Measurements from ENCODE around the gene IER2. TPM values are rescaled to one million over a fixed set of nuclear protein-coding genes. Genes with fewer than 3 reads are reported as not detected.
A peak's percentile ranks its signal among the peaks of the same experiment; 100 is the strongest.

The IER2 gene
- total and polyA plus RNA-seq, 2 experiments from 2014 or later, result 101 to 325 TPM

DNA sequence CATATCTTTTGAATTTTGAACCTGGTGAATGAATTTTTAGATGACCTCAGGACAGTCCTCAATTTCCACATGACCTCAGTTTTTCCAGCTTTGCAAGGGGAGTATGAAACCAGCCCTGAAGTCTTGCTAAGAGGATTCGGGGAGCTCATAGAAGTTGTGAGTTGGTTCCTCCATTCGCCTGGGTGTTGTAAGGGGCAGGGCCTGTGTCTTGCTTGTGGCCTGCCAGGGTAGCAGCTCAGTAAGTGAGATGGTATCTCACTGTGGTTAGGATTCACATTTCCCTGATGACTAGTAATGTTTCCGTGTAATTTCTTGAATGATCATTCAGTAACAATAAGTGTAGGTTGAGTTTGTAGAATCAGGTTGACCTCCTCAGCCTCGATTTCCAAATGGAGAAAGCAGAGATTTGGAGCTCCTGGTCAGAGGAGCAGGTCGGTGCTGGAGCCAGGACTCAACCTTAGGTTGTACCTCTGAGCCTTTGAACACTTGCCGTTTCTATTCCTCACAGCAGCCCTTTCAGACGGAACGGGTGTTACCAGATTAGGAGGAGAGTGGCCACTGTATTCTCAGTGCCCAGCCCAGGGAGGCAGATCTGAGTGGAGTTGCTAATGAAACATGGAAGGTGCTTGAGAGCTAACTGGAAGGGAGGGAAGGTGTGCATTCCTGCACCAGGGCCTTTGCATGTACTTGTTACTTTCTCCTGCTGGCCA is 17.6 kb upstream of the IER2 start:
- WGBS (ENCODE audit: low lambda C conversion rate, missing lambda C conversion rate), result 91% methylated on average over 8 of the region's 8 CpGs

DNA sequence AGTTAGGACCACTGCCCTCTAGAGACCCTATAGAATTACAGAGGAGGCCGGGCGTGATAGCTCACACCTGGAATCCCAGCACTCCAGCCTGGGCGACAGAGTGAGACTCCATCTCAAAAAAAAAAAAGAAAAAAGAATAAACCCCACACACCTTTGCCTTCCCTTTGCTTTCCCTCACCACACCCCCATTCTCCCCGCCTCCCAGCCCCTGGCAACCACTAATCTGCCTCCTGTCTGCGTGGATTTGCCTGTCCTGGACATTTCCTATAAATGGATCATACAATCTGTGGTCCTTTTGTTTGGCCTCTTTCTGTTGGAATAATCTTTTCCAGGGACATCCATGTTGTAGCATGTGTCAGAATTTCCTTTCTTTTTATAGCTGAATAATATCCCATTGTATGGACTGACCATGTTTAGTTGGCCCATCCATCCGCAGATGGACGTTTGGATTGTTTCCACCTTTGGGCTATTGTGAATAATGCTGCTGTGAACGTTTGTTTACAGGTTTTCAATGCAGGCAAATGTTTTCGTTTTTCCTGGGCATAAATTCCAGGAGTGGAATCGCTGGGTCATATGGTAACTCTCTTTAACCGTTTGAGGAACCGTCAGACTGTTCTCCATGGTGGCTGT is 16.9 kb upstream of the IER2 start:
- WGBS (ENCODE audit: low lambda C conversion rate, missing lambda C conversion rate), result 76% methylated on average over 9 of the region's 12 CpGs
- peak; percentile 2 for DNase-seq (ENCODE audit: low spot score)
- Histone ChIP-seq H2AFZ (no peak overlapping the region), H3K79me2 (peaks cover 62% of the 10 kb centered on the region), H3K4me1 (ENCODE audit: insufficient read depth) (no peaks in the 10 kb centered on the region), H3K9me2 (replicated peaks; ENCODE audit: insufficient read depth) (no peaks in the 10 kb centered on the region), H4K20me1 (ENCODE audit: insufficient read depth, poor library complexity, severe bottlenecking) (peaks cover 22% of the 10 kb centered on the region), H3K36me3 (replicated peaks; ENCODE audit: insufficient read depth, low read depth) (no peaks in the 10 kb centered on the region), H3K4me3 (no peak overlapping the region), H3K27me3 (no peaks in the 10 kb centered on the region), H3K4me2 (no peak overlapping the region), H3K9me3 (ENCODE audit: low read depth) (no peaks in the 10 kb centered on the region), H3K27ac (no peak overlapping the region)
- TF ChIP-seq EZH2 (IDR thresholded peaks at IDR 0.05; ENCODE audit: borderline replicate concordance) (no peak), EZH2phosphoT487 (IDR thresholded peaks at IDR 0.05; ENCODE audit: low read depth, severe bottlenecking, unreplicated experiment) (no peak)
- TF ChIP-seq, protein P1, sequence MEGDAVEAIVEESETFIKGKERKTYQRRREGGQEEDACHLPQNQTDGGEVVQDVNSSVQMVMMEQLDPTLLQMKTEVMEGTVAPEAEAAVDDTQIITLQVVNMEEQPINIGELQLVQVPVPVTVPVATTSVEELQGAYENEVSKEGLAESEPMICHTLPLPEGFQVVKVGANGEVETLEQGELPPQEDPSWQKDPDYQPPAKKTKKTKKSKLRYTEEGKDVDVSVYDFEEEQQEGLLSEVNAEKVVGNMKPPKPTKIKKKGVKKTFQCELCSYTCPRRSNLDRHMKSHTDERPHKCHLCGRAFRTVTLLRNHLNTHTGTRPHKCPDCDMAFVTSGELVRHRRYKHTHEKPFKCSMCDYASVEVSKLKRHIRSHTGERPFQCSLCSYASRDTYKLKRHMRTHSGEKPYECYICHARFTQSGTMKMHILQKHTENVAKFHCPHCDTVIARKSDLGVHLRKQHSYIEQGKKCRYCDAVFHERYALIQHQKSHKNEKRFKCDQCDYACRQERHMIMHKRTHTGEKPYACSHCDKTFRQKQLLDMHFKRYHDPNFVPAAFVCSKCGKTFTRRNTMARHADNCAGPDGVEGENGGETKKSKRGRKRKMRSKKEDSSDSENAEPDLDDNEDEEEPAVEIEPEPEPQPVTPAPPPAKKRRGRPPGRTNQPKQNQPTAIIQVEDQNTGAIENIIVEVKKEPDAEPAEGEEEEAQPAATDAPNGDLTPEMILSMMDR (IDR thresholded peaks at IDR 0.05; ENCODE audit: poor library complexity), result no peak

More for the DNA sequence above, 17.6 kb upstream of the IER2 start:
- no peak for TF ChIP-seq EZH2phosphoT487 (IDR thresholded peaks at IDR 0.05; ENCODE audit: low read depth, severe bottlenecking, unreplicated experiment)
- TF ChIP-seq, protein P1 (IDR thresholded peaks at IDR 0.05; ENCODE audit: poor library complexity), result no peak
- peaks cover 69% of the 10 kb centered on the region for H3K79me2 ChIP-seq
- H3K36me3 ChIP-seq (replicated peaks; ENCODE audit: insufficient read depth, low read depth), result no peaks in the 10 kb centered on the region
- H4K20me1 ChIP-seq (ENCODE audit: insufficient read depth, poor library complexity, severe bottlenecking), result peaks cover 25% of the 10 kb centered on the region
- no peaks in the 10 kb centered on the region for H3K4me1 ChIP-seq (ENCODE audit: insufficient read depth)
- no peaks in the 10 kb centered on the region for H3K9me2 ChIP-seq (replicated peaks; ENCODE audit: insufficient read depth)
- DNase-seq (ENCODE audit: low spot score), result peak; percentile 2
- H2AFZ ChIP-seq, result no peak overlapping the region
- H3K9me3 ChIP-seq (ENCODE audit: low read depth), result no peaks in the 10 kb centered on the region
- H3K27ac ChIP-seq, result no peak overlapping the region
- H3K27me3 ChIP-seq, result no peaks in the 10 kb centered on the region
- no peak overlapping the region for H3K4me3 ChIP-seq
- no peak overlapping the region for H3K4me2 ChIP-seq

DNA sequence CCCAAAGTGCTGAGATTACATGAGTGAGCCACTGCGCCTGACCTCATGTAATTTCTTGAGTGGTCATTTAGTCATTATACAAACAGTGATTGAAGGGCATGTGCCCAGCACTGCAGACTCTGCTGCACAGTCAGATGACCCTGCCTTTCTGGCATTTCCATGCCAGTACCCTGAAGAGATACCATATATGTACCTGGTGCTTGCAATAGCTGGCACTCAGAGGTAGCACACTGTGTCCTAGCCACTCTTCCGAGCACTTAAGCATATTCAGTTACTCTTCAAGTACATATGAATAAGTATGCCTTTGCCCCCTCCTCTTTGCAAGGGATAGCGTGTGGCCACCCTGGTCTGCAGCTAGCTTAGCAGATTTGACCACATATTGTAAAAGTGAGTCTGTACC is 15.6 kb upstream of the IER2 start:
- TF ChIP-seq EZH2phosphoT487 (IDR thresholded peaks at IDR 0.05; ENCODE audit: low read depth, severe bottlenecking, unreplicated experiment) (no peak), EZH2 (IDR thresholded peaks at IDR 0.05; ENCODE audit: borderline replicate concordance) (no peak)
- TF ChIP-seq, protein P1 (IDR thresholded peaks at IDR 0.05; ENCODE audit: poor library complexity), result no peak
- Histone ChIP-seq H3K4me3 (no peak overlapping the region), H3K9me3 (ENCODE audit: low read depth) (no peaks in the 10 kb centered on the region), H3K36me3 (replicated peaks; ENCODE audit: insufficient read depth, low read depth) (no peaks in the 10 kb centered on the region), H3K27me3 (no peaks in the 10 kb centered on the region), H4K20me1 (ENCODE audit: insufficient read depth, poor library complexity, severe bottlenecking) (peaks cover 16% of the 10 kb centered on the region), H3K79me2 (peaks cover 49% of the 10 kb centered on the region), H2AFZ (no peak overlapping the region), H3K9me2 (replicated peaks; ENCODE audit: insufficient read depth) (no peaks in the 10 kb centered on the region), H3K4me2 (no peak overlapping the region), H3K4me1 (ENCODE audit: insufficient read depth) (no peaks in the 10 kb centered on the region), H3K27ac (no peak overlapping the region)
- WGBS (ENCODE audit: low lambda C conversion rate, missing lambda C conversion rate), result 93% methylated on average over 3 of the region's 3 CpGs
- DNase-seq (ENCODE audit: low spot score), result no peak
